ENCODE measurements around the gene MAP2K5. TPM values are rescaled to one million over a fixed set of nuclear protein-coding genes. Genes with fewer than 3 reads are reported as not detected.

The MAP2K5 gene
- total RNA-seq, 1 donor from 2014 or later: 25.0 TPM

- Histone ChIP-seq H3K27ac (replicated peaks) (no peak overlapping the region), H3K36me3 (peaks cover 15% of the 10 kb centered on the region), H3K4me1 (no peaks in the 10 kb centered on the region), H3K9me3 (replicated peaks) (no peaks in the 10 kb centered on the region), H3K27me3 (ENCODE audit: low read depth) (no peaks in the 10 kb centered on the region), H3K4me3 (no peak overlapping the region)
- DNase-seq: no peak
- intact Hi-C loops (cut with micrococcal nuclease): no loop called here
- TF ChIP-seq CTCF (IDR thresholded peaks at IDR 0.05; ENCODE audit: borderline replicate concordance): no peak
These were observed 246.5 kb downstream of the MAP2K5 start for GRCh38 chr15:67788986-67789385.

DNA sequence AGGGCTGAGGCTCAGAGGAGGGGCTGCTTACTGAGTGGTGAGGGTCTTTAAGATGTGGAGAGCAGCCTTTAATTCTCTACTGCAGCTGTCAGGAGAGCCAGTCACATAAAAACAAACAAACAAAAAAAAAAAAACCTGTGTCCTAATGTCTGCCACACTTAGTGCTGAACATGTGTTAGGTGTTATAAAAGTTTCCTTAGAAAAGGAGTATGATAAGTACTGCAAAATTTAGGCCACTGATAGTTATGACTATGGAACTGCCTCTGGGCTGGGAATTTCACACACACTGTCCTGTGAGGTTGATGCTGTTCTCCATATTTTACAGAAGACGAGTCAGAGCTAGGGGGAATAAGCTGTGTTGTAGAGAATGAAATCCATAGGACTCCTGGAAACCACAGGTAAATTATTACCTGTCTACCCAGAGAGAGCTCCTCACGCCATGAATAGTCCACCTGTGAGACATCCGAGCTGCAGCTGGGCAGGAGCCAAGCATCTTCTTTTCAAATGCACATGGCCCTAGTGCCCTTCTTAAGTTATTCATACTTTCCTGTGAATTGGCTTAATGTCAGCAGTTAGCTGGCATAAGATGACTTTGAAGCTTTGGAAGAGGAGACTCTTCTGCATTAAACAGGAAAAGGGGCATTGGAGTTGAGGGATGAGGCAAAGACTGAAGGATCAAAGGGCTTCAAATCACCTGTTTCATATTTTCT lies 248.3 kb downstream of the MAP2K5 start:
- Histone ChIP-seq H3K9me3 (replicated peaks) (peaks cover 17% of the 10 kb centered on the region), H3K27me3 (ENCODE audit: low read depth) (no peaks in the 10 kb centered on the region), H3K27ac (replicated peaks) (no peak overlapping the region), H3K4me3 (no peak overlapping the region), H3K36me3 (peaks cover 10% of the 10 kb centered on the region), H3K4me1 (no peaks in the 10 kb centered on the region)
- no peak for TF ChIP-seq CTCF (IDR thresholded peaks at IDR 0.05; ENCODE audit: borderline replicate concordance)
- intact Hi-C loops (cut with micrococcal nuclease): no loop called here
- no peak for DNase-seq

DNA sequence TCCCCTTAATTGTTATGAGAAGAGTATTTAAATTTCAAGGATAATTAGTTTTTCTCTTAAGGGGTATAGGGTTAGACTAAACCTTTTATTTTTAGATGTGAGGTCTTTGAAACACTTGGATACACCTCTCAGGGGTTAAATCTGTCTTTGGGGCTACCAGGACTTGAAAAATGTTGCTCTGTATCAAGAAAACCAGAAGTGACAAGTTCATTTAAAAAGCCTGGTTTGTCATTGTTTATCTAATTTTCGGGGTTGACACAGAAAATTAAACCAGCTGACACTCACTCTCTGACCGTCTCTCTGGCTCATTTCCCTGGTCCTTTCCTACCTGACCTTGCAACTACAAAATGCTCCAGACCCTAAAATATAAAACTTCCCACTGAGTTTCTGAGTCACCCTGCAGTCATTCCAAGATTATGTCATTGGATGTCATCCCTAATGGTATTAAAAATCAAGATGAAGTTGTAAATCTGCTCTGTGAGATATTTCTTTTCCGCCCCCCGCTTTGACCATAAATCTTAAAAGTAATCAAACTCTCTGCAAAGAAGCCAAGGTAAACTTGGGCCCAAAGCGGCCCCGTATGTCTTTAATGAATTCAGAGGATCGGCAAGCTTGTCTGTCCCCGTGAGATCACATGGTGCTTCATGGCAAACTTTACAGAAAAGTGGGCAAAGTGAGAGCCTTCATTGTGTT lies 249.9 kb downstream of the MAP2K5 start:
- no peak for TF ChIP-seq CTCF (IDR thresholded peaks at IDR 0.05; ENCODE audit: borderline replicate concordance)
- Histone ChIP-seq H3K4me1 (peaks cover 16% of the 10 kb centered on the region), H3K9me3 (replicated peaks) (peaks cover 17% of the 10 kb centered on the region), H3K4me3 (no peak overlapping the region), H3K27ac (replicated peaks) (no peak overlapping the region), H3K36me3 (peaks cover 10% of the 10 kb centered on the region), H3K27me3 (ENCODE audit: low read depth) (no peaks in the 10 kb centered on the region)
- intact Hi-C loops (cut with micrococcal nuclease): no loop called here
- no peak for DNase-seq

- TF ChIP-seq CTCF (IDR thresholded peaks at IDR 0.05; ENCODE audit: borderline replicate concordance): no peak
- Histone ChIP-seq H3K36me3 (peaks cover 14% of the 10 kb centered on the region), H3K9me3 (replicated peaks) (peaks cover 17% of the 10 kb centered on the region), H3K27ac (replicated peaks) (no peak overlapping the region), H3K27me3 (ENCODE audit: low read depth) (no peaks in the 10 kb centered on the region), H3K4me3 (no peak overlapping the region), H3K4me1 (peaks cover 21% of the 10 kb centered on the region)
- intact Hi-C loops (cut with micrococcal nuclease): no loop called here
- no peak for DNase-seq
These were observed 252.5 kb downstream of the MAP2K5 start for GRCh38 chr15:67794832-67795574.

GRCh38 chr15:67796196-67797127 lies 254.0 kb downstream of the MAP2K5 start:
- peak overlapping the region; percentile 42 for H3K27ac ChIP-seq (replicated peaks)

More at GRCh38 chr15:67796196-67797127, 254.0 kb downstream of the MAP2K5 start:
- Histone ChIP-seq H3K27me3 (ENCODE audit: low read depth) (no peaks in the 10 kb centered on the region), H3K4me1 (peaks cover 21% of the 10 kb centered on the region), H3K4me3 (no peak overlapping the region), H3K36me3 (peaks cover 11% of the 10 kb centered on the region), H3K9me3 (replicated peaks) (peaks cover 17% of the 10 kb centered on the region)
- peak; percentile 33 for DNase-seq
- intact Hi-C loops (cut with micrococcal nuclease): no loop called here
- TF ChIP-seq CTCF (IDR thresholded peaks at IDR 0.05; ENCODE audit: borderline replicate concordance): no peak

Measured in left ventricle myocardium inferior (tissue), 1 donor.